ENCODE data around the gene ZNF805. TPM values are rescaled to one million over a fixed set of nuclear protein-coding genes. Genes with fewer than 3 reads are reported as not detected.
A peak's percentile ranks its signal among the peaks of the same experiment; 100 is the strongest.

ZNF805 gene
- total RNA-seq, 1 donor from 2014 or later: 22.8 TPM

GRCh38 chr19:57282011-57282643 lies 41.7 kb downstream of the ZNF805 start:
- peaks cover 43 to 45% of the 10 kb centered on the region in 2 donors for H3K36me3 ChIP-seq

GRCh38 chr19:57288373-57288772 lies 47.9 kb downstream of the ZNF805 start:
- intact Hi-C loops (cut with DNase I): loop anchor here (10.0 kb wide), 1 partner anchor 454 kb away; no protein-coding TSS in a partner anchor
- Histone ChIP-seq H3K4me3 (no peak overlapping the region), H3K27me3 (no peaks in the 10 kb centered on the region), H3K4me1 (no peaks in the 10 kb centered on the region), H3K9me3 (peaks cover 62 to 96% of the 10 kb centered on the region in 2 donors), H3K36me3 (peaks cover 99 to 100% of the 10 kb centered on the region in 2 donors), H3K27ac (no peak overlapping the region)
- DNase-seq (ENCODE audit: low spot score in 2 of 2): no peak
- TF ChIP-seq CTCF (IDR thresholded peaks at IDR 0.05): no peak

More at GRCh38 chr19:57282011-57282643, 41.7 kb downstream of the ZNF805 start:
- Histone ChIP-seq H3K27ac (no peak overlapping the region), H3K9me3 (peaks cover 5 to 43% of the 10 kb centered on the region in 2 donors), H3K4me3 (peak overlapping the region in 1 of 2 donors; percentile 93), H3K27me3 (no peaks in the 10 kb centered on the region), H3K4me1 (peaks cover 11 to 12% of the 10 kb centered on the region in 2 donors)
- no peak for TF ChIP-seq CTCF (IDR thresholded peaks at IDR 0.05)
- intact Hi-C loops (cut with DNase I): loop anchor here (5.0 to 10.0 kb wide), 3 partner anchors 70 to 890 kb away; partner anchors contain the start of genes ZNF304 and ZNF582
- DNase-seq (ENCODE audit: low spot score in 2 of 2): no peak

- Histone ChIP-seq H3K36me3 (peaks cover 87 to 100% of the 10 kb centered on the region in 2 donors), H3K27ac (no peak overlapping the region), H3K4me3 (no peak overlapping the region), H3K27me3 (no peaks in the 10 kb centered on the region), H3K4me1 (no peaks in the 10 kb centered on the region), H3K9me3 (peaks cover 71 to 99% of the 10 kb centered on the region in 2 donors)
- no peak for DNase-seq (ENCODE audit: low spot score in 2 of 2)
- intact Hi-C loops (cut with DNase I): no loop called here
- TF ChIP-seq CTCF (IDR thresholded peaks at IDR 0.05): no peak
These were observed 50.5 kb downstream of the ZNF805 start for GRCh38 chr19:57290970-57291369.

- no peak for DNase-seq (ENCODE audit: low spot score in 2 of 2)
- no peak for TF ChIP-seq CTCF (IDR thresholded peaks at IDR 0.05)
- H3K36me3 ChIP-seq: peaks cover 82 to 99% of the 10 kb centered on the region in 2 donors
- H3K27me3 ChIP-seq: no peaks in the 10 kb centered on the region
- H3K9me3 ChIP-seq: peaks cover 66 to 99% of the 10 kb centered on the region in 2 donors
- H3K4me3 ChIP-seq: no peak overlapping the region
- intact Hi-C loops (cut with DNase I): no loop called here
- no peaks in the 10 kb centered on the region for H3K4me1 ChIP-seq
- no peak overlapping the region for H3K27ac ChIP-seq
These were observed 52.1 kb downstream of the ZNF805 start for GRCh38 chr19:57292547-57292946.

- Histone ChIP-seq H3K27me3 (no peaks in the 10 kb centered on the region), H3K4me1 (no peaks in the 10 kb centered on the region), H3K27ac (no peak overlapping the region), H3K4me3 (no peak overlapping the region), H3K9me3 (peaks cover 54 to 99% of the 10 kb centered on the region in 2 donors), H3K36me3 (peaks cover 74 to 97% of the 10 kb centered on the region in 2 donors)
- intact Hi-C loops (cut with DNase I): no loop called here
- DNase-seq (ENCODE audit: low spot score in 2 of 2): no peak
- no peak for TF ChIP-seq CTCF (IDR thresholded peaks at IDR 0.05)
These were observed 53.3 kb downstream of the ZNF805 start for GRCh38 chr19:57293719-57294118.

Measured in ascending aorta (tissue), 2 donors.